Body of pancreas (tissue), 4 donors: ENCODE results near the gene SIK3.

Source experiments
- POLR2A ChIP-seq, 3 donors: fragments of 450-650 bp; IDR thresholded peaks; one replicate each; pipeline ENCODE4 v1.6.1; 2016; ENCODE audit warnings: antibody characterized with exemption in 3 of 3, mild to moderate bottlenecking in 2 of 3
- TF ChIP-seq, protein P1 (sequence below), 7 experiments: fragments of 450-650 bp in 4 of 7; fragments of 200-600 bp in 3 of 7; sonication (generic) in 3 of 7; IDR thresholded peaks; one replicate each; pipeline ENCODE4 v1.5.1; 2016 to 2019; ENCODE audit warnings: antibody characterized with exemption in 7 of 7

DNA sequence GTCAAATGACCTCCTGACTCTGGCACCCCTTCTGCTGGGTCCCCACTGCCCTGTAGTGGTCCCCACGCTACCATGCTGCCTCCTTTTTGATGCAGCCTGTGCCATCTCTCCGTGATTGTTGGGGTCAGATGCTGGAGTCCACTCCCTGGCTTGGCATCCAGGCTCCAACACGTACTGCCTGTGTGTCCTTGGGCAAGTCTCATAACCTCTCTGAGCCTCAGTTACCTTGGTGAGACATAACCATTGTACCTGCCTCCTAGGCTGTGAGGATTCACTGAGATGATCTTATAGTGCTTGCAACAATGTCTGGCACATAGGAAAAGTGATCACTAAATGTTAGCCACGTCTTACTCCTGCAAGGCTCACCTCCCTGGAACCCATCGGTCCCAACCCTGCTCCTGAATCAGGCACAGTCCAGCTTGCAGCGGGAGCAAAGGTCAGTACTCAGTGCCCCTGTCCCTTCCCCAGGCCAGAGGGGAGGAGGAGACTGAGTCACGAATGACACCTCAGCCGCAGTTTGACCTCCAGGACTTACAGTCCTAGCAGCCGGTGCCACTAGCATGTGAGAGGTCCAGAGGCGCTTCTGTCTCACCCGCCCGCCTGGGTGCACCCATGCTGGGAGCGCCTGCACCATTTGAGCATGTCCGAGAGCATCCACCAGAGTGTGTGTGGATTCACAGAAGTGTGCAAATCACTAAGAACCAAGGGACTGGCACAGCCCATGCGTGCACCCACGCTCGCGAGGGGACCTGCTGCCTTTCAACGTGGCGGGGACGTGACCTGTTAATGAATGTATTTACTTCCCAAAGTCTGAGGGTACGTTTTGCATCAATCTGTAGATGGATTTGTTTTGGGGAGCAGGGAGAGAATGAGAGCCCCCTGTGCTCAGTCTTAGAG is 272.1 kb downstream of the SIK3 start:
- TF ChIP-seq, protein P1, sequence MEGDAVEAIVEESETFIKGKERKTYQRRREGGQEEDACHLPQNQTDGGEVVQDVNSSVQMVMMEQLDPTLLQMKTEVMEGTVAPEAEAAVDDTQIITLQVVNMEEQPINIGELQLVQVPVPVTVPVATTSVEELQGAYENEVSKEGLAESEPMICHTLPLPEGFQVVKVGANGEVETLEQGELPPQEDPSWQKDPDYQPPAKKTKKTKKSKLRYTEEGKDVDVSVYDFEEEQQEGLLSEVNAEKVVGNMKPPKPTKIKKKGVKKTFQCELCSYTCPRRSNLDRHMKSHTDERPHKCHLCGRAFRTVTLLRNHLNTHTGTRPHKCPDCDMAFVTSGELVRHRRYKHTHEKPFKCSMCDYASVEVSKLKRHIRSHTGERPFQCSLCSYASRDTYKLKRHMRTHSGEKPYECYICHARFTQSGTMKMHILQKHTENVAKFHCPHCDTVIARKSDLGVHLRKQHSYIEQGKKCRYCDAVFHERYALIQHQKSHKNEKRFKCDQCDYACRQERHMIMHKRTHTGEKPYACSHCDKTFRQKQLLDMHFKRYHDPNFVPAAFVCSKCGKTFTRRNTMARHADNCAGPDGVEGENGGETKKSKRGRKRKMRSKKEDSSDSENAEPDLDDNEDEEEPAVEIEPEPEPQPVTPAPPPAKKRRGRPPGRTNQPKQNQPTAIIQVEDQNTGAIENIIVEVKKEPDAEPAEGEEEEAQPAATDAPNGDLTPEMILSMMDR (IDR thresholded peaks at IDR 0.05): no peak
- TF ChIP-seq POLR2A (IDR thresholded peaks at IDR 0.05): no peak
